Measurements from ENCODE around the gene LENG1.

GRCh38 chr19:54179262-54179852 is 19.8 kb upstream of the LENG1 start:
- TF ChIP-seq RAD21 (IDR thresholded peaks at IDR 0.05; ENCODE audit: low read depth) (no peak), FOXM1 (IDR thresholded peaks at IDR 0.05; ENCODE audit: borderline replicate concordance, low read depth) (no peak), EP300 (IDR thresholded peaks at IDR 0.05; ENCODE audit: borderline replicate concordance) (no peak), REST (IDR thresholded peaks at IDR 0.05; ENCODE audit: low read depth) (no peak), TEAD4 (IDR thresholded peaks at IDR 0.05) (no peak), TAF1 (IDR thresholded peaks at IDR 0.05; ENCODE audit: low read depth) (no peak), CREB1 (IDR thresholded peaks at IDR 0.05; ENCODE audit: low read depth) (no peak), MAX (IDR thresholded peaks at IDR 0.05) (no peak), EGR1 (IDR thresholded peaks at IDR 0.05) (no peak), YY1 (IDR thresholded peaks at IDR 0.05; ENCODE audit: low read depth) (no peak), TCF12 (IDR thresholded peaks at IDR 0.05; ENCODE audit: low read depth) (no peak), USF1 (IDR thresholded peaks at IDR 0.05) (no peak), CEBPB (IDR thresholded peaks at IDR 0.05) (no peak)

Data from Ishikawa (cell line).